ENCODE data around the gene DUSP5.
A peak's percentile ranks its signal among the peaks of the same experiment; 100 is the strongest.
"Not testable (repeated sequence)": the region's sequence is repeated elsewhere in the genome, so short reads cannot be mapped to it uniquely, and the experiment has no call there.

The DUSP5 gene

GRCh38 chr10:110524179-110524858 is 26.6 kb downstream of the DUSP5 start:
- no peak for DNase-seq

- DNase-seq = no peak
Measured at GRCh38 chr10:110524859-110525232, 27.1 kb downstream of the DUSP5 start.

GRCh38 chr10:110525349-110526260 is 27.9 kb downstream of the DUSP5 start:
- no peak for DNase-seq

- no peak for DNase-seq
Measured at GRCh38 chr10:110527731-110528171, 30.0 kb downstream of the DUSP5 start.

GRCh38 chr10:110528224-110528996 is 30.7 kb downstream of the DUSP5 start:
- no peak for DNase-seq

- peak; percentile 51 for DNase-seq
Measured at GRCh38 chr10:110528997-110529524, 31.4 kb downstream of the DUSP5 start.

- peak; percentile 44 for DNase-seq
Measured at GRCh38 chr10:110529596-110530011, 31.9 kb downstream of the DUSP5 start.

GRCh38 chr10:110530131-110530831 is 32.6 kb downstream of the DUSP5 start:
- no peak for DNase-seq

GRCh38 chr10:110531687-110532086 is 34.0 kb downstream of the DUSP5 start:
- DNase-seq = no peak

GRCh38 chr10:110532628-110533027 is 34.9 kb downstream of the DUSP5 start:
- not testable (repeated sequence) for DNase-seq

- no peak for DNase-seq
Measured at GRCh38 chr10:110533149-110533548, 35.4 kb downstream of the DUSP5 start.

GRCh38 chr10:110534571-110534970 is 36.9 kb downstream of the DUSP5 start:
- no peak for DNase-seq

- peak; percentile 58 for DNase-seq
Measured at GRCh38 chr10:110535958-110536891, 38.5 kb downstream of the DUSP5 start.

- DNase-seq = no peak
Measured at GRCh38 chr10:110539091-110539490, 41.4 kb downstream of the DUSP5 start.

GRCh38 chr10:110540031-110540430 is 42.3 kb downstream of the DUSP5 start:
- no peak for DNase-seq

GRCh38 chr10:110544958-110545537 is 47.3 kb downstream of the DUSP5 start:
- DNase-seq = no peak

GRCh38 chr10:110546077-110546476 is 48.4 kb downstream of the DUSP5 start:
- no peak for DNase-seq

GRCh38 chr10:110546499-110547110 is 48.9 kb downstream of the DUSP5 start:
- DNase-seq = no peak

GRCh38 chr10:110547139-110547761 is 49.5 kb downstream of the DUSP5 start:
- DNase-seq = peak; percentile 75

GRCh38 chr10:110548002-110548401 is 50.3 kb downstream of the DUSP5 start:
- DNase-seq = no peak
